Panc1 (cell line): ENCODE data around the gene PLCB1. TPM values are rescaled to one million over a fixed set of nuclear protein-coding genes. Genes with fewer than 3 reads are reported as not detected.

Experiments used
- ATAC-seq: fragments of 200-7000 bp; cut with Tn5 transposase; 2 replicates; pipeline ENCODE4 v1.9.1; 2020; ENCODE audit warnings: mild to moderate bottlenecking, moderate library complexity
- BruUV-seq: library from RNA; stranded (reverse); fragments of 400-500 nt; replicated peaks from 2 replicates; lab custom pipeline; 2021; lab: Mats Ljungman, UMichigan
- CTCF ChIA-PET: fragments of 300-600 bp; sonication (Branson Sonifier 250); formaldehyde crosslinking; loops from one replicate; lab custom pipeline; 2022; ENCODE audit warnings: antibody characterized with exemption; lab: Charles Lee
- POLR2A ChIA-PET: fragments of 300-600 bp; sonication (Branson Sonifier 250); formaldehyde crosslinking; loops from one replicate; lab custom pipeline; 2022; ENCODE audit warnings: antibody characterized with exemption; lab: Charles Lee
- DNase-seq: peaks from one replicate; pipeline ENCODE4 v3.0.0-alpha.2; 2010; ENCODE audit warnings: low read depth, low spot score
- H3K27ac ChIP-seq: 2 replicates; pipeline ENCODE4 v1.5.1; 2011; ENCODE audit warnings: mild to moderate bottlenecking, low read length, inconsistent platforms
- H3K27me3 ChIP-seq: fragments of 200-500 bp; sonication (Bioruptor generic); 2 replicates; pipeline ENCODE4 v1.6.0; 2014; ENCODE audit warnings: low read length, inconsistent platforms; ENCODE audit not compliant: control insufficient read depth, insufficient read depth
- H3K36me3 ChIP-seq: fragments of 200-500 bp; sonication (Bioruptor generic); 2 replicates; pipeline ENCODE4 v1.5.1; 2014; ENCODE audit warnings: inconsistent platforms, mild to moderate bottlenecking, low read length, moderate library complexity; ENCODE audit not compliant: control insufficient read depth, insufficient read depth
- H3K4me1 ChIP-seq: 2 replicates; pipeline ENCODE4 v1.5.1; 2011; ENCODE audit warnings: inconsistent platforms, mild to moderate bottlenecking, low read length, moderate library complexity; ENCODE audit not compliant: control insufficient read depth, insufficient read depth
- H3K4me3 ChIP-seq, 2 experiments: 2 replicates each; pipeline ENCODE4 v1.5.1; 2011 to 2012; ENCODE audit warnings: low read depth in 2 of 2, low read length in 2 of 2, mild to moderate bottlenecking in 2 of 2, inconsistent platforms in 1 of 2, moderate library complexity in 1 of 2
- H3K9me3 ChIP-seq: fragments of 200-500 bp; sonication (Bioruptor generic); 2 replicates; pipeline ENCODE4 v1.5.1; 2014; ENCODE audit warnings: low read depth, mild to moderate bottlenecking, inconsistent platforms, low read length, moderate library complexity; ENCODE audit not compliant: control insufficient read depth, insufficient read depth
- POLR2AphosphoS5 ChIP-seq: IDR thresholded peaks from 2 replicates; pipeline ENCODE4 v1.6.1; 2012; ENCODE audit warnings: mild to moderate bottlenecking, low read depth, low read length, moderate library complexity
- SIN3A ChIP-seq: IDR thresholded peaks from 2 replicates; pipeline ENCODE4 v1.6.1; 2012; ENCODE audit warnings: low read depth, mild to moderate bottlenecking, low read length, moderate library complexity, borderline replicate concordance; ENCODE audit not compliant: insufficient read depth
- TCF7L2 ChIP-seq: IDR thresholded peaks from 2 replicates; pipeline ENCODE4 v1.6.1; 2011; ENCODE audit warnings: mild to moderate bottlenecking, low read depth, low read length, inconsistent platforms
- in situ Hi-C: cut with HindIII; loops from 2 replicates; pipeline ENCODE4 v1.10.0; 2016; ENCODE audit warnings: low sequenced_read_pairs, low pct_unique_long_range_greater_than_20kb
- intact Hi-C: fragments of 100-400 bp; cut with micrococcal nuclease; formaldehyde crosslinking; loops from one replicate; pipeline ENCODE4 v1.10.0; 2022; ENCODE audit not compliant: unreplicated experiment
- total RNA-seq: library from RNA; stranded (reverse); gene quantifications from one replicate; pipeline ENCODE4 v1.2.1, GENCODE V29; 2021; ENCODE audit not compliant: unreplicated experiment
- TF ChIP-seq, protein P1 (sequence below): fragments of 450-650 bp; IDR thresholded peaks from 2 replicates; pipeline ENCODE4 v1.5.1; 2017; ENCODE audit warnings: mild to moderate bottlenecking
- TF ChIP-seq, protein P2 (sequence below), 2 experiments: IDR thresholded peaks; 2 replicates each; pipeline ENCODE4 v1.6.1; 2011 to 2012; ENCODE audit warnings: low read depth in 2 of 2, control low read depth in 1 of 2, low read length in 1 of 2, mild to moderate bottlenecking in 1 of 2, moderate library complexity in 1 of 2; ENCODE audit not compliant: insufficient read depth in 1 of 2

The PLCB1 gene
- total RNA-seq, 1 experiment from 2014 or later, result 0.59 TPM

DNA sequence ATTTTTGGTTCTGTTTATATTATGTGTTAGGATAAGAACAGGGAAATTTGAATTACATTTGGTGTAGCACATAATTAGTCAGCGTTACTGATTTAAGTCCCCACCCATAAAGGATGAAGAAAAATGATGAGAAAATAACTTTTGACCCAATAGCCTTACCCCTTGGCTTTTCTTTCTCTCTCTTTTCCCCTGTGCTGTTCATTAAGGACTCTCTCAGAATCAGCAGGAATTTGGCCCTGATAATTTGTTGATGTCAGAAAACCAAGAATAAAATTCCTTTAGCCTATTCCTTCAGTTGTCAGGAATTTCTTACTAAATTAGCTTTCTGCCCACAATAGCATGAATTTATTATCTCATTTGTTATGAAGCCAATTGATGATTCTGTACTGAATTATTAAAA lies 18.5 kb downstream of the PLCB1 start:
- H3K27me3 ChIP-seq, result no peaks in the 10 kb centered on the region
- no peaks in the 10 kb centered on the region for H3K36me3 ChIP-seq
- CTCF ChIA-PET, result no interaction called here
- DNase-seq (no peak), ATAC-seq (no peak)
- intact Hi-C loops, result no loop called here
- no TSS peak for BruUV-seq
- no peak overlapping the region for H3K27ac ChIP-seq
- in situ Hi-C loops, result no loop called here
- POLR2A ChIA-PET, result no interaction called here
- no peak overlapping the region for H3K4me3 ChIP-seq
- no peaks in the 10 kb centered on the region for H3K4me1 ChIP-seq
- no peaks in the 10 kb centered on the region for H3K9me3 ChIP-seq
- TF ChIP-seq, protein P1, sequence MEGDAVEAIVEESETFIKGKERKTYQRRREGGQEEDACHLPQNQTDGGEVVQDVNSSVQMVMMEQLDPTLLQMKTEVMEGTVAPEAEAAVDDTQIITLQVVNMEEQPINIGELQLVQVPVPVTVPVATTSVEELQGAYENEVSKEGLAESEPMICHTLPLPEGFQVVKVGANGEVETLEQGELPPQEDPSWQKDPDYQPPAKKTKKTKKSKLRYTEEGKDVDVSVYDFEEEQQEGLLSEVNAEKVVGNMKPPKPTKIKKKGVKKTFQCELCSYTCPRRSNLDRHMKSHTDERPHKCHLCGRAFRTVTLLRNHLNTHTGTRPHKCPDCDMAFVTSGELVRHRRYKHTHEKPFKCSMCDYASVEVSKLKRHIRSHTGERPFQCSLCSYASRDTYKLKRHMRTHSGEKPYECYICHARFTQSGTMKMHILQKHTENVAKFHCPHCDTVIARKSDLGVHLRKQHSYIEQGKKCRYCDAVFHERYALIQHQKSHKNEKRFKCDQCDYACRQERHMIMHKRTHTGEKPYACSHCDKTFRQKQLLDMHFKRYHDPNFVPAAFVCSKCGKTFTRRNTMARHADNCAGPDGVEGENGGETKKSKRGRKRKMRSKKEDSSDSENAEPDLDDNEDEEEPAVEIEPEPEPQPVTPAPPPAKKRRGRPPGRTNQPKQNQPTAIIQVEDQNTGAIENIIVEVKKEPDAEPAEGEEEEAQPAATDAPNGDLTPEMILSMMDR, result no peak
- TF ChIP-seq POLR2AphosphoS5 (no peak), TCF7L2 (no peak), SIN3A (no peak)
- TF ChIP-seq, protein P2, sequence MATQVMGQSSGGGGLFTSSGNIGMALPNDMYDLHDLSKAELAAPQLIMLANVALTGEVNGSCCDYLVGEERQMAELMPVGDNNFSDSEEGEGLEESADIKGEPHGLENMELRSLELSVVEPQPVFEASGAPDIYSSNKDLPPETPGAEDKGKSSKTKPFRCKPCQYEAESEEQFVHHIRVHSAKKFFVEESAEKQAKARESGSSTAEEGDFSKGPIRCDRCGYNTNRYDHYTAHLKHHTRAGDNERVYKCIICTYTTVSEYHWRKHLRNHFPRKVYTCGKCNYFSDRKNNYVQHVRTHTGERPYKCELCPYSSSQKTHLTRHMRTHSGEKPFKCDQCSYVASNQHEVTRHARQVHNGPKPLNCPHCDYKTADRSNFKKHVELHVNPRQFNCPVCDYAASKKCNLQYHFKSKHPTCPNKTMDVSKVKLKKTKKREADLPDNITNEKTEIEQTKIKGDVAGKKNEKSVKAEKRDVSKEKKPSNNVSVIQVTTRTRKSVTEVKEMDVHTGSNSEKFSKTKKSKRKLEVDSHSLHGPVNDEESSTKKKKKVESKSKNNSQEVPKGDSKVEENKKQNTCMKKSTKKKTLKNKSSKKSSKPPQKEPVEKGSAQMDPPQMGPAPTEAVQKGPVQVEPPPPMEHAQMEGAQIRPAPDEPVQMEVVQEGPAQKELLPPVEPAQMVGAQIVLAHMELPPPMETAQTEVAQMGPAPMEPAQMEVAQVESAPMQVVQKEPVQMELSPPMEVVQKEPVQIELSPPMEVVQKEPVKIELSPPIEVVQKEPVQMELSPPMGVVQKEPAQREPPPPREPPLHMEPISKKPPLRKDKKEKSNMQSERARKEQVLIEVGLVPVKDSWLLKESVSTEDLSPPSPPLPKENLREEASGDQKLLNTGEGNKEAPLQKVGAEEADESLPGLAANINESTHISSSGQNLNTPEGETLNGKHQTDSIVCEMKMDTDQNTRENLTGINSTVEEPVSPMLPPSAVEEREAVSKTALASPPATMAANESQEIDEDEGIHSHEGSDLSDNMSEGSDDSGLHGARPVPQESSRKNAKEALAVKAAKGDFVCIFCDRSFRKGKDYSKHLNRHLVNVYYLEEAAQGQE (IDR thresholded peaks at IDR 0.05; ENCODE audit: insufficient read depth in 1 of 2, low read depth in 2 of 2, low read length in 1 of 2), result no peak

DNA sequence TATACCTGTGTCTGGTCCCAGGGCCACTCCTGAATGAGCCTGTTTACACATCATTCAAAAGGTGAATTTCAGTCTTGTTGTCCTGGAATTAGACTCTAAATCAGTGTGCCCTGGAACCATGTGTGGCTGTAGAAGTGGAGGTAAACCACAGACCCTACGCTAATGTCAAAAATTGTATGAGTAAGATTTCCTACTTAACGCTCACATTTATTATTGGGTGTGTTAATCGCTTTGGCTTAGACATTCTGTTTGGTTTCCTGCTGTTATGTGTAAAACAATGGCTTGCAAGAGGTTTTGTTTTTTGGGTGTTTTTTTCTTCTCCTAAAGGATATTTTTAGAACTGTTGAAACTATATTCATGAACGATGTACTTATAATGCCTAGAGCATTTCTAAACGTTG lies 19.3 kb downstream of the PLCB1 start:
- POLR2A ChIA-PET, result no interaction called here
- H3K27me3 ChIP-seq, result no peaks in the 10 kb centered on the region
- H3K9me3 ChIP-seq, result no peaks in the 10 kb centered on the region
- no peak overlapping the region for H3K27ac ChIP-seq
- no peak overlapping the region for H3K4me3 ChIP-seq
- no peaks in the 10 kb centered on the region for H3K36me3 ChIP-seq
- CTCF ChIA-PET, result no interaction called here
- ATAC-seq (no peak), DNase-seq (no peak)
- intact Hi-C loops, result no loop called here
- no peaks in the 10 kb centered on the region for H3K4me1 ChIP-seq
- BruUV-seq, result no TSS peak
- TF ChIP-seq, protein P1, result no peak
- TF ChIP-seq POLR2AphosphoS5 (no peak), TCF7L2 (no peak), SIN3A (no peak)
- TF ChIP-seq, protein P2 (IDR thresholded peaks at IDR 0.05; ENCODE audit: insufficient read depth in 1 of 2, low read depth in 2 of 2, low read length in 1 of 2), result no peak
- in situ Hi-C loops, result no loop called here
